Fibroblast of upper back skin (primary cell): ENCODE measurements around the gene CLEC16A.

ENCODE experiments used
- DNase-seq: peaks from one replicate; pipeline ENCODE4 v3.0.0-alpha.2; 2013

Gene CLEC16A

GRCh38 chr16:11104168-11105037, 160.0 kb downstream of the CLEC16A start:
- no peak for DNase-seq

- peak; percentile 89 for DNase-seq
Observed at GRCh38 chr16:11105038-11105903, 160.9 kb downstream of the CLEC16A start.

GRCh38 chr16:11106726-11107125, 162.4 kb downstream of the CLEC16A start:
- DNase-seq: no peak

DNA sequence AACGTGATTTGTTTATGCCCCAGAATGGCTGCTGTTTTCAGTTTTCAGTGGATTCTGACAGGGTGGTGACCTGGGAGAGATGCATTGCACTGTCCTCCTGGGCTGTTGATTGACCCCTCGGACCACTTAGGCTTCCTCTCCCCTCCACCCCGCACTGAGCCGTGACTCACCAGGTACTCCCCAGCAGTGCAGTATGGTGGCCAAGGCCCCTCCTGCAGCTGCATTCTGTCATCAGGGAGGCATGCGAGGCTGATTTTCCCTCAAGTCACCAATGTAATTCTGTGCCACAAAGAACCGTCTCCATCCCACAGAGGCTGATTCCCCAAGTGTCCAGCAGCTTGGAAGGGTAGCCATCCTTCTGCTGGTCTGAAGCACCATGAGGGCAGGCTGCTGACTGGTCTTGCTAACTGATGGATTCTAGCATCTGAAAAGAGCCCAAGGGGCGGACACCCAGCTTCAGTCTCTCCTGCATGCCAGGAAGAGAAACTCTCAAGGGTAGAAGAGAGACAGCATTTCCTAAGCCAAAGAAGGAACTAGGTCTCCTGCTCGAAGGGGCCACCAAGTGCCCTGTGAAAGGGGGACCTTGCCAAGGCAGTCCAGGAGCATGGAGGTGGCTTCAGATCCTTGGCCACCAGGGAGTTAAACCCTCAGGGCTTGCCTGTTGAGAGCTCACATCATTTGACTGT, 163.6 kb downstream of the CLEC16A start:
- DNase-seq: peak; percentile 64

- no peak for DNase-seq
Observed at GRCh38 chr16:11108466-11108805, 164.1 kb downstream of the CLEC16A start.

DNA sequence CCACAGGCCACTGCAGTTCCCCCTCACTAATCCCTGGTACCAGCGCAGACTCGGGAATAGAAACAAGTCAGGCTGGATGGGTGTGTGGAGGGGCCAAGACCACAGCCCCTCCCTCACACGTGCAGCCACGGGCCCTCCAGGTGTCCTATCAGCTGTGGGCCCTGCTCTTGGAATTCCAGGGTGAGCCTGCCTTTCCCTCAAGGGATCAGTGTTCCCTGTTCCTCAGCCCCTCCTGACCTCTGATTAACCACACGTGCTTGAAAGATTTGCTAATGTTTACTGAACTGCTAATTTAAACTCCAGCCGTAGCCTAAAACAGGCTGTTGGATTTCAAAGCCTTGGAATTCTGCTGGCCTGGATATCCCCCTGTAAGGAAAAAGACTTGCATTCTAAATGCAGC, 165.2 kb downstream of the CLEC16A start:
- peak; percentile 48 for DNase-seq

DNA sequence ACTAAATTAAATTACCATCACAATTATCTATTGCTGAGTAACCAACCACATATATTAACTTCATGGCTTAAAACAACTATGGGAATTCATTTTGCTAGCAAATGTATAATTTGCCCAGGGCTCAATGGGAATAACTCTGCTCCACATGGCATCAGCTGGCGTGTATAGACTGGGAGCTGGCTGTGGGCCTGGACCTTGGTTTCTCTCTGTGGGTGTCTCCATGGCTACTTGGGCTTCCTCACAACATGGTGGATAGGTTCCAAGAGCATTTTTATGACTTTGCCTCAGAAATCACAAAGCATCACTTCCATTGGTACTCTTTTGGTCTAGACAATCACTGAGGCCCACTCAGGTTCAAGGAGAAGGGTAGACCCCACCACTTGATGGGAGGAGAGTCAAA, 166.8 kb downstream of the CLEC16A start:
- DNase-seq: no peak

DNA sequence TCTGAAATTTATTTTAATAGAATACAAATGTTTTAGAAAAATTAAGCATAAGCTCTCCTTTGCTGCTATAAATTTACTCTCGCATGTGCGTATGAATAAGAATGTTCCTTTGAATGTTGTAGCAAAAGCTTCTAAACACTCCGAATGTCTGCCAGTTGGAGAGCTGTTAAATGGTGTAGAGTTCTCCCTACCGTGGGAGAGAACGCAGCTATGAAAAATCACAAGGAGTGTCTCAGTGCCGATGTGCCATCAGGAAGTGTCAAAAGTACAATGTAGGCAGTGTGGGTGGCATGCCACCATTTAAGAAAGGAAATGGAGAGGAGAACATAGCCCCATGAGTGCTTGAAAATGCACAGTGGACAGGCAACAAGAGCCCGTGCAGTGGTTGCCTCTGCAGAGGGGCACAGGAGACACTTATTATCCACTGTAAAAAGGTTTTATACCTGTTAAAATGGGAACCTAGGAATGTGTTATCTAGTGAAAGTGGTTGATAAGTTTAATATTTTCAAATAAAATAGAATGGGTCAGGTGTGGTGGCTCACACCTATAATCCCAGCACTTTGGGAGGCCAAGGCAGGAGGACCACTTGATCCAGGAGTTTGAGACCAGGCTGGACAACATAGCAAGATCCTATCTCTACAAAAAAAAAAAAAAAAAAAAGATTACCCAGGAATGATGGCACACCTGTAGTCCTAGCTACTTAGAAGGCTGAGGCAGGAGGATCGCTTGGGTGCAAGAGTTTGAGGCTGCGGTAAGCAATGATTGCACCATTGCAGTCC, 167.7 kb downstream of the CLEC16A start:
- no peak for DNase-seq

DNA sequence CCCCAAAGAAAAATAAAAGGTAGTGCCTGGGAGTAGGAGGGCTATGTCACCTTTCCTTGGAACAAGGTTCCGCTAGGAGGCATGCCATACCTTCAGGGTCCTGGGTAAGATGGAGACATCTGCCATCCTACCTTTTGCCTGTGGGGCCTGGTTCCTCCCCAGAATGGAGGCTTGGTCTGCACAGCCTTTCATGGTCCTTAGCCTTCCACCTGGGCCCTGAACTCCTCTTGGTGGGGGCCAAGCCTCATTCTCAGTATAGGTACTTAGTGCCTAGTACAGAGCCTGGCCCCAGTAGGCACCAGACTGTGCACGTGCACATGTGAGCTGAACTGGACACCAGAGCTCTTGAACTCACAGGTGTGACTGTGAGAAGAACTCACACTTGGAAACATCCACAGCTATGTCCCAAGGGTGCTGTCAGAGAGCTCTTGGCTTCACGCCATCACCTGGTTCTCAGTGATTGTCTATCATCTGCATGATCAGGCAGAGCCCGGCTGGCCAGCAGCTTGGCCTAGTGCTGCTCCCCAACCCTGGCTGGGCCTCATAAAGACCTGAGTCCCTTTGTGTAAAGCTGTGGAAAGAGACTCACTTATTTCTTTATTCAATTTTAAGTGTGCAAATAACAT, 168.5 kb downstream of the CLEC16A start:
- no peak for DNase-seq

- no peak for DNase-seq
Observed at GRCh38 chr16:11114366-11115164, 170.2 kb downstream of the CLEC16A start.

DNA sequence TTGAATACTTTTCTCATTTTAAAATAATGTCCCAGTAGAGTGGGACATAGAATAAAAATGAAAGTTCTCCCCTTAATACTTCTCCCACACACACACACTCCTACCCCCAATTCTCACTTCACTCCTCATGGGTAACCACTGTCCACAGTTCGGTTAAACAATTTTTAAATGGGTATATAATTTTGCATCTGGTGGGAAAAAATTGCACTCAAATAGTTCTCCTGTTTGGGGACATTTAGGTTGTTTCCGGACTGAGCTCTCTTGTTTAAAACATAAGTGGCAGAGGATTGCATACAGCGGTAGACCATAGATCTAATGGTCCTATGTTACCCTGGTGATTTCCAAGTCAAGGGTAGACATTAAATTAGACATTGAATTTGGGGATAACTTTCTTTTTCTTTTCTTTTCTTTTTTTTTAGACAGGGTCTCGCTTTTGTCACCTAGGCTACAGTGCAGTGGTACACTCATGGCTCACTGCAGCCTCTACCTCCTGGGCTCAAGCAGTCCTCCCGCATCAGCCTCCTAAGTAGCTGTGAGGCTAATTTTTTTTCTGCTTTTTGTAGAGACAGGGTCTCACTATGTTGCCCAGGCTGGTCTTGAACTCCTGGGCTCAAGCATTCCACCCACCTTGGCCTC, 173.3 kb downstream of the CLEC16A start:
- DNase-seq: no peak

DNA sequence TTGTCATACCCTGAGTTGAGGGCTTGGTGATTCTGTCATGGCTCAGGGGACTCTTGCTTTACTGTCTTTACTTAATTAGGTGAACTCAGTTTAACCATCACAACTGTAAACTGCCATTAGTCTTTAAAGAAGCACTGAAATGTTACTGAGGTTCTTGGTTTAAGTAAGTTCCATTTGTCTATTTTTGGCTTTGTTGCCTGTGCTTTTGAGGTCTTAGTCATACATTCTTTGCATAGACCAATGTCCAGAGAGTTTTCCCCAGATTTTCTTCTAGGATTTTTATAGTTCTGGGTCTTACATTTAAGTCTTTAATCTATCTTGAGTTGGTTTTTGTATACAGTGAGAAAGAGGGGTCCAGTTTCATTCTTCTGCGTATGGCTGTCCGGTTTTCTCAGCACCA, 174.1 kb downstream of the CLEC16A start:
- DNase-seq: peak; percentile 57

- DNase-seq: no peak
Observed at GRCh38 chr16:11121083-11121608, 176.8 kb downstream of the CLEC16A start.

DNA sequence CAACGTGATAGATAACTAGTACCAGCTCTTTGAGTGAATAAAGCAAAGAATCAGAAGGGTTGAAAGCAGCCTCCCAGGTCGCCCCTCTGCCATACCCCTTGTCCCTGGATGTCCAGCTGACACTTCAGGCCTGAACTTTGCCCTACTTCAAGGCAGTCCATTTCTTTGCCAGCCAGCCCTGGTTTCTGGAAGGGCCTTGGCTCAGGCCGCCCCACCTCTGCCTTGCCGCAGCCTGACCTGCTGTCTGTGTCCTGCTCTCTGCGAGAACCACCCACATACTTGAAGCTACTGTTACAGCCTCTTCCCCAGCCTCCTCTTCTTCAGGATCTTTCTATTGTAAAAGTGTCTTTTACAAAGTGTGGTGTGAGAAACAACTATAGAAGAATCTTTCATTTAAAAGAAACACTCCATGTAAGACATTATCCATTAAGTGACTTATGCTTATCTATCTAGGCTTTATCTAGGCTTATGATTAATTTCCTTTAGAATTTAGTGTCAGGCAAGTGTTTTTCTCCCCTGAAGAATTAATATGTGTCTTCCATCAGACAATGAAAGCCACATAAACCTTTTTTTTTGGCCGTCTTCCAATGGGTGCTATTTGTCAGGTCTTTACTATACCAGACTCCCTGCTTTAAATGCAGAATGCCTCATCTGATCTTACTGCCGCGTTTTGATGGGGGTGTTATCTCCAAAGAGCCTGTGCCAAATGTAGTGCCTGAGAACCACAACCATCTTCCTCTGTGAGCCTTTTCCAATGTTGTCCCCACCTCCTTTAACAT, 177.7 kb downstream of the CLEC16A start:
- peak; percentile 17 for DNase-seq

DNA sequence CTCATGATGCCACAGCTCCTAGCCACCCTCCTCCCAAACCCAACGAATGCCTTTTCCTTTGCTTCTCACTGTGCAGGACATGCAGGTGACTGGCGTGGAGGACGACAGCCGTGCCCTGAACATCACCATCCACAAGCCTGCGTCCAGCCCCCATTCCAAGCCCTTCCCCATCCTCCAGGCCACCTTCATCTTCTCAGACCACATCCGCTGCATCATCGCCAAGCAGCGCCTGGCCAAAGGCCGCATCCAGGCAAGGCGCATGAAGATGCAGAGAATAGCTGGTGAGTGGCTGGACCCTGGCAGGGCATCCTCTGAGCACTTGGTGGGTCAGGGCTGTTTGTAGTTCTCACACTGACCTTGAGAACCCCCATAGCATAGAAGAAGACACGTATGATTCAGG, 179.3 kb downstream of the CLEC16A start:
- no peak for DNase-seq

- DNase-seq: no peak
Observed at GRCh38 chr16:11125936-11126335, 181.6 kb downstream of the CLEC16A start.

DNA sequence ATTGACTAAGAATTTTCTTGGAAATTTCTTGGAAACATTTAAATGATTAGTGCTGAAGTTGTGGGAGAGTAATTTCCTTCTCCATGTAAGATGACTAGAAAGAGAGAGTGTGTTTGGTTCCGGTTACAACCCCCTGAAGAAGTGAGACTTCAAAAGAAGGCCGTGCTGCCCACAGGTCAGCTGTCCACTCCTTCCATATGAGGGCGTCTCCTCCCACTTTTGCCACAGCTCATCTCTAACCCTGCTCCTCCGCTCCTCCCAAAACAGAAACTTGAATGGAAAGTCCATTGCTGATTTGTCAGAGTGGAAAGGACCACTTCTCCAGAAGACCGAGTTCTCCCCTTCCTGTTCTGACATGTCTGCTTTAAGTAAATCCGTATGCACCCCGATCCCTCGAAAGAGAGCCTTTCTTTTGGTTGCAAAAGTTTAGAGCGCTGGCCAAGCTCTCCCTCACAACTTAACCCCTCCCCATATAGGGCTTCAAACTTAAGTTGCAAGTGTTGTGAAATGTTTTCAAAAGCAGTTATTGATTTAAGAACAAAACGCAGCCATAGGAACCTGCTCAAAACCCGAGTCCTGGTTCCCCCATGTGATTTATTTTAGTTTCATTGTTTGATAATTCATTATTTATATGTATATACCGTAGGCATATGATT, 182.2 kb downstream of the CLEC16A start:
- no peak for DNase-seq

DNA sequence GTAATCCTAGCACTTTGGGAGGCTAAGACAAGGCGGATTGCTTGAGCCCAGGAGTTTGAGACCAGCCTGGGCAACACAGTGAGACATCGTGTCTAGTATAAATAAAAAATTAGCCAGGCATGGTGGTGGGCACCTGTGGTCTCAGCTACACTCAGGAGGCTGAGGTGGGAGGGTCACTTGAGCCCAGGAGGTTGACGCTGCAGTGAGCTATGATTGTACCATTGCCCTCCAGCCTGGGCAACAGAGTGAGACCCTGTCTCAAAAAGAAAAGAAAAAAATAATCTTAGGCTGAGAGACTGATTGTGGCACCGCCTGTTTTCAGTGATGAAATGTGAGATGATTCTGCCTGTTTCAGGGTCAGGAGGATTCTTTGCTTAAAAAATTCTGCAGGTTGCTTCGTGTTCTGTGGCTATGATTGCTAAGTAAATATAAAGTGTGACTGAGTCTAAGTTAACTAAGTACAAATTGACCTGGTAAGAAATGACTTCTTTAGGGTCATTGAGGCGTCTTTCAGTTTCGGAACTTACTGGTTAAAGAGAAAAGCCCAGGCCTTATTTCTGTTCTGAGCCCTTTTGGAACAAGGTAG, 183.3 kb downstream of the CLEC16A start:
- DNase-seq: no peak
